ENCODE results near the gene ZDHHC7.
"Not testable (repeated sequence)": the region's sequence is repeated elsewhere in the genome, so short reads cannot be mapped to it uniquely, and the experiment has no call there.

The ZDHHC7 gene

DNA sequence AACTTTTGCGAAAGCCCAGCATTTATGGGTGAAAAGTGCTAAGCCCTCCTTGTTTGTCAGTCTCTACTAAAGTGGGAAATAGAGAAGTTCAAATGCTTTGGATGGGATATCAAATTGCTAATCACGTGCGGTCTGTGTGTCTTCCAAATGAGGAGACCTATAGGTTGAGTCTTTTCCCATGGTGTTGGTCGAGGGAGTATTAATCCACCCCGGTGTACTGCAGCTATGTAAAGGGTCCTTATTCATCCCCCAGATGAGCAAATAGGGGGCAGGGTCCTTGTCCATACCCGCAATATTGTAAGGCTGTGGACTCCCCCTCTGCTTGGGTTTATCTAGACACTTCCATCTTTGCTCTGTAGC is 30.8 kb upstream of the ZDHHC7 start:
- DNase-seq, result no peak

GRCh38 chr16:85041219-85042166 is 30.2 kb upstream of the ZDHHC7 start:
- no peak for DNase-seq

GRCh38 chr16:85040685-85041084 is 29.4 kb upstream of the ZDHHC7 start:
- DNase-seq, result peak; percentile 78

GRCh38 chr16:85037721-85038120 is 26.4 kb upstream of the ZDHHC7 start:
- DNase-seq, result no peak

DNA sequence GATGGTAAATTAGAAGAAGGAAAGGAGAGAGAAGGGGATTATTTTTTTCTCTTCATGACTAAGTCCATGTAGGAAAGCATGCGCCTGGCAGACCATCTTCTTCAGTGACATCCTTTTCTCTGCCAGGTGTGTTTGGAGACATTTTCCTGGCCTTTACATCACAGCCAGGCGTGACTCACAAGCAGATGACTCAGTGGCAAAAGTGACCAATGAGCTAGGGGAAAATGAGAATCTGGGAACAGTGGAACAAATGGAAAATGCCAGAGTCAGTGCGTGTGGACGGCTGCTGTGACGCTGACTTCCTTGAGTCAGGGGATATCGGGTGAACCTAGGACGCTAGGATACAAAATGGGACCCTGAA is 25.7 kb upstream of the ZDHHC7 start:
- no peak for DNase-seq

GRCh38 chr16:85036236-85037049 is 25.1 kb upstream of the ZDHHC7 start:
- DNase-seq, result no peak

DNA sequence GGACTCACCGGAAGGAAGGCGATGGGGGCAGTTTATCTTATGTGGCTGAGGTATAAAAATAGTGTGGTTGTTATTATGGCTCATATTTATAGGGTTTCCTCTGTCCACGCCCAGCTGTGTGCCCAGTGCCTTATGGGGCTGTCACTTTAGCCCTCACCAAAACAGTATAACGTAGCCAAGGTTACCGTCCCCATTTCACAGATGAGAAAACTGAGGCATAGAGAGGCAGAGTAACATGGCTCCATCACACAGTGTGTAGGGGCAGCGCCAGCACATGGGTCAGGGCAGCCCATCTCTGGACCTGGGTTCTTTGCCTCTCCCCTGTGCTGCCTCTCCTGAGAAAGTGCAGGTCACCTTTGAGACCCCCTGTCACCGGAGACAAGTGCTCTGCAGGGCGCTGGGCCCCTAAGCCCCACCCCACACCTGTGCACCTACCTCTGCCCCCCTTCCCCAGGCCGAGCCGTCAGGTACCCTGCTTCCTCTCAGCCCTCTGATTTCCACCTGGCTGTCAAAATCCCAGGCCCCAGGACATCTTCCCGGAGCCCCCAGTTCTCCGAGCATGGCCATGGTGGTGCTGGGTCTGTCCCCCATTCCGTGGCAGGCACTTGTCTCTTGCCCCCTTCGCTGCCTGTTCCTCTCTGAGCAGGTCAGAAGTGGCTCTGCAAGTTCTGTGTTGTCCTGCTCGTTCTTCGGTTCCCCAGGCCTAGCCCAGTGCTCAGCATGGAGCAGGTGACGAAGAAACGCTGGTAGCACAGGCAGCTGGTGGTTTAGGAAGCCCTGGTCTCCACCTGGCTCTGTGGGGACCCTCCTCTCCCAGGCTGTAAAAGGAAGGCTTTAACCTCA is 23.5 kb upstream of the ZDHHC7 start:
- no peak for DNase-seq

- DNase-seq, result peak; percentile 21
Measured at GRCh38 chr16:85033171-85033570, 21.8 kb upstream of the ZDHHC7 start.

DNA sequence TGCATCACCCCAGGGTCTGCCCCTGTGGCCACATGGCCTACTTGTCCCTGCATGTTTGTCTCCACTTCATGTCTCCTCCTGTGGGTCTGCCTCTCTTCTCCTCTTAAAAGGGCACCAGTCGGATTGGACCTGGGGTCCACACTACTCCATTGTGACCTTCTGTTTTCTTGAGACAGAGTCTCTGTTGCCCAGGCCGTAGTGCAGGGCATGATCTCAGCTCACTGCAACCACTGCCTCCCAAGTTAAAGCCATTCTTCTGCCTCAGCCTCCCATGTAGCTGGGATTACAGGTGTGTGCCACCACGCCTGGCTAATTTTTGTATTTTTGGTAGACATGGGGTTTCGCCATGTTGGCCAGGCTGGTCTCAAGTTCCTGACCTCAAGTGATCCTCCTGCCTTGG is 20.9 kb upstream of the ZDHHC7 start:
- not testable (repeated sequence) for DNase-seq

DNA sequence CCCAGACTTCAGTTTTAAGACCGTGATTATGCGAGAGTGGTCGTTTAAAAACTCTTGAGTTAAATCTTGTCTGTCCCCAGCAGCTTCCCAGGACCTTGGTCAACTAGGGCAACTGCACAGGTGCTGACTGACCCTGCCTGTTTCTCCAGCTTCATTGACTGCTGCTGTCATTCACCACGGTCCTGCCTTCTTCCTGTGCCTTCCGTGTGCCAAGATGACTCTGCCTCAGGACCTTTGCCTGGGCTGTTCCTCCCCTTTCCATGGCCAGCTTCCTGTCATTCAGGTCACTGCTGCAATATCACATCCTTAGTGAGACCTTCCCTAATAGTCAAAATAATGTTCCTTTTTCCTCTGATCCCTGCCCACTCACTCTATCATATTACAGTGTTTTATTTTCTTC is 20.1 kb upstream of the ZDHHC7 start:
- no peak for DNase-seq

DNA sequence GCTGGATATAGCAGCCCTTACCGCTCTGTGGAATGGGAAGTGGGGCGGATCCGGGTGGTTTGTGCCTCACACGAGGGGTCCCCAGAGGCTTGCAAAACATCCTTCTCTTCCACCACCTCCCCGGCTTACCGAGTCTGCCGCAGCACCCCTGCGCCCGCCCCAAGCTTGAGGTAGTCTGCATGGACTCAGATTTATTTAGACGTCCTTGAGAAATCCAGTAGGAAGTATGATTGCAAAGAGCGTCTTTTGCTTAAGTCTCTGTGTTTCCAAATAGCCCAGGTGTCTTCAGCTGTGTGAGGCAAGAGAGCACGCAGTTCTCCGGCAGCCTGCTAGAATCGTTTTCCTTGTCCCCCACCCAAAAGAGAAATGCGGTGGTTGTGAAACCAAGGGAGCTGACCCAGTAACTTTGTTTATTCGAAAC is 18.7 kb upstream of the ZDHHC7 start:
- DNase-seq, result no peak

DNA sequence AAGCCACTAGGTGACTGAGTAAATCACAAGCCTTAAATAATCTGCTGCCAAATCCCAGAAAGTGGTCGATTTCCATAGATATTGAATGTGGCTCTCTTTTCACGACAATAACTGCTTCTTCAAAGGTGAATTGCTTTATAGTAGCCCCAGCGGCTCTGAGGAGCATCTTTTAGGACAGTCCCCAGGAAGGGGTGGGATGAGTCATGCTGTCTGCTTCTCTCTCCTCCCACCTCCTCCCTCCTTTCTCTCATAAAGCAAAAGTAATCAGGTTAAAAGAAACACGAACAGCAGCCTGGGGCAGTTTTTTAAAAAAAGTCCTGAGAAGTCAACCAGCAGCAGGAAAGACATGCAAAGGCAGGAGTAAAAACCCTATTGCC is 18.1 kb upstream of the ZDHHC7 start:
- DNase-seq, result no peak

DNA sequence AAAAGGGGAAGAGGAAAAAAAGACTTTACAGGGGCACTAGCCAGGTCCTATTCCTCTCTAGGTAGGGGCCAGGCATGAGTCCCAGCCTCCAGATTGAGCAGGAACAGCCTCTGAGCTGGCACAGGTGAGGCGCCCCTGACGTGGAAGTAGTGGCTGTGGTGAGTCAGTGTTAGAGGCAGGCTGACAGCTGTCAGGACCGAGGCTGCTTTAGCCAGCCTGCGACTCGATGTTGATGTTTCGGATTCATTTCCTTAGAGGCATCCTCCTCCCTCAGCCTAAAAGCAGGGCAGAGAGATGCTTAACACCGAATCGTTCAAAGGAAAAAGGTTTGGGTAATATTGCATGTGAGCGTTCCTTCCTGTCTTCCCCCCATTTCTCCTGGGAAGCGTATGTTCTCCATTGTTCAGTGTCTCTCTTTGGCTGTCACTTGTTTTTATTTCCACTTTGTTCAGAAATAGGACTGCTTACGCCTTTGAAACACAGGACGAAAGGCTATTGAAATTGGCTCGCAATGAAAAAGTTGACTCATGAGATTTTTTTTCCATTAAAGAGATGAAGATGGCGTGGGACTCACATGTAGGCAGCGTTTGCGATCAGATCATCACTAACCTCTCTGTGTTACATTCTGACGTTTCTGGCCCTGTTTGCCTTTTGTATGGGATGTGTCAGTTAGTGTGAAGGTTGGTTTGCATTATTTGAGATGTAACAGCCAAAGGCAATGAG is 17.5 kb upstream of the ZDHHC7 start:
- no peak for DNase-seq

DNA sequence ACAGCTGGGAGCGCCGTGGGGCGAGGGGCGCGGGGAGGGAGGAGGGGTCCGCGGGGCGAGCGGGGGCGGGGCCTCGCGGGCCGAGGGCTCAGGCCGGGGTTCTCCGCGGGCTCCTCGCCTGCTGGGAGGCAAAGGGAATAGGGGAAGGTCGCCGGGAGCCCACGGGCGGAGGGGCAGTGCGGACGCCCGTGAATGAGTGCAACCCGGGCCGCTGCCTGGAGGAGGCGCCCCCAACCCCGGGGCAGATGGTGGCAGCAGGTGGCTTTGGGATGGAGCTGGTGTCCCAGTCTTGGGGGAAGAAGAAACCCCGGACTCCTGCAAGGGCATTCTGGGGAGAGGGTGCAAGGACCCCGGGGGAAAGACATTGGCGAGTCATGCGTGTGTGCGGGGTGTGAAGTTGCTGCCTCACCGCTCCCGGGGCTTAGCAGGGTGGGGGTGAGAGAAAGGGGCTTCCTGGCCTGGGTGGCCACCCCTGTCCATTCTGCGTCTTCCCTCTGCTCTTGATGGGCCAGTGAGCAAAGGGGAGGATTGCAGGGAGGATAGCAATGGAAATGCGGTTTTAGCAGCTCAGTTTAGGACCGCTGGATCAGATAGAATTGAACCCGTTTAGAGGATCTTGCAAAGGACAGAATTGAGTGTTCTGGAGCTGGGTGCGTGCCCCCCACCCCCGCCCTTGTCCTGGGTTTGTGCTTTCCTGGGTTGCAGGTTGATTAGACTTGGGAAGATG is 16.8 kb upstream of the ZDHHC7 start:
- DNase-seq, result no peak

DNA sequence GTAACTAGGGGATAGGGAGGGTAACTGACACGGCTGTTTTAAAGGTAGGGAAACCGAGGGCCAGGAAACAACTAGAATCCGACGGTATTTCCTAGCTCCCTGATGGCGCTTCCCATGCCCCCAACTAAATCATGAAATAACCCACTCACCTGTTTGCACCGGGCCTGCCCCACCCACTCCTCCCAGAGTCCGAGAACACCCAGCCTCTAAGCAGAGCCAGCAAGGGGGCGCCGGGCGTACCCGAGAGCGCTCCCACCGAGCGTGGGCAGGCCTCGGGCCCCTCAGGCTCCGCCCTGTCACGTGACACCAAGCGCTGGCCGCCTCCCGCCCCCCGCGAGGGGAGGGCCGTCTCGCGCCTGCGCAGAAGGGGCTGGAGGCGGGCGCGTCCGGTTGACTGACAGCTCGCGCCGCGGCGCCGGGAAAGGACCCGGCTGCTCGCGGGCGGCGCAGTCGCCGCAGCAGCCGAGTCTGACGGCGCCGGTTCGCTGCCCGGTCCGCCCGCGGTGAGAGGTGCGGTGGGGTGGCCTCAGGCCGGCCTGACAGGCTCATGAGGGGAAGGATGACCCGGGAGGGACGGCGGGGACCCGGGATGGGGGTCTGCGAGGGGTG is 16.1 kb upstream of the ZDHHC7 start, which contains the start of gene KIAA0513:
Gene KIAA0513, plus strand, starts transcription at position 447 of the 609 bp plus-strand sequence. CDS start 39,277 bp downstream, outside the sequence.
- peak; percentile 45 for DNase-seq

DNA sequence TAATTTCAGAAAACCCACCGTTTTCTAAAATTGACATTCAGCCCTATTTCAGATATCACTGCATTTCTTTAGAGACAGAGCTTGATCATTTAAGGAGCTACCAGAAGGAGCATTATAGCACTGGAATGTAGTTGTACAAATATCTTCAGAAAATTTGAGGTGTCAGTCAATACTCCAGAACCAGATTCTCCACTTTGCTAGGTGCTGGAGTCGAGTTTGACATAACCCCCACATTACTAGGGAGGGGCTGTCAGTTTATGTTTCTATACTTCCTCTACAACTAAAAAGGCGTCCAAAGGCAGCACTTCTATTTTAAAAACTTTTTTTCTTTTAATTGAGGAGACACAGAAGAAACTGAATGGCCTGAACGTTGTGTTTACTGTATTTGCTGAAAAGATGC is 15.4 kb upstream of the ZDHHC7 start:
- DNase-seq, result no peak

DNA sequence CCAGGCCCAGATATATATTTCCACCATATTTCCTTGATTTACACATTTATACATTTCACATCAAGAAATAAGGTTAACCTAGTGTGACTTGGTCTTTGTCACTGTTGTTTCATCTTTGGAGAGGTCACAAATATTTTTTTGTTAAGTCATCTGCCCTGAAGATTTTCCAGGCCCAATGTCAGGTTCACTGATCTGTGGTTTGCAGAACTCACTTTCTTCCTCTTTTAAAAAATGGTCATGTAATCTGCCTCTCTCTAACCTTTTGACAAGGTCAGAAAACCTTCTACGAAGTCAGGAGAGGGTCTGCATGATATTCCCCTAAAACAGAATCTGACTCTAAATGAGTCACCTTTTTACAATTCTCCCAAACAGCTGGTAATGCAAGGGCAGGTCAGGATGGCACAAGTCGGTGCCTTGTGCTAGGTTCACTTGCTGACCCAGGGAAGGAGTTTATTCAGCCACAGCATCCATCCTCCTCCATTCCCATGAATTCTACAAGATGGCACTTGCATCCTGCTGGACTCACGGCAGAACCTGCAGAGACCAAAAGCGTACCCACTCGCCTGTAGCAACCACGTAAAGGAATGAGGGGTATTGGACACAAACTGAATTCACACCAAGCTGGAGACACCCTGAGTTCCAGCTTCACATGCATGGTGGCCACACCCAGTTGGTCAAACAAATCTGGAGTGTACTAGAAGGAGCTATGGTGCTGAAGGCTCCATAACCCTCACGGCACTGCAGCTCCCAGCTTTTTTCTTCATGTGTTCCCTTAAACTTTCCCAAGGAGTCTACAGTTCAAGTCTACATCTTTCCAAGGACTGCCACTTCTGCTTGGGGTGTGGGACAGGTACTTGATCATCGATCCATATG is 14.7 kb upstream of the ZDHHC7 start:
- no peak for DNase-seq

DNA sequence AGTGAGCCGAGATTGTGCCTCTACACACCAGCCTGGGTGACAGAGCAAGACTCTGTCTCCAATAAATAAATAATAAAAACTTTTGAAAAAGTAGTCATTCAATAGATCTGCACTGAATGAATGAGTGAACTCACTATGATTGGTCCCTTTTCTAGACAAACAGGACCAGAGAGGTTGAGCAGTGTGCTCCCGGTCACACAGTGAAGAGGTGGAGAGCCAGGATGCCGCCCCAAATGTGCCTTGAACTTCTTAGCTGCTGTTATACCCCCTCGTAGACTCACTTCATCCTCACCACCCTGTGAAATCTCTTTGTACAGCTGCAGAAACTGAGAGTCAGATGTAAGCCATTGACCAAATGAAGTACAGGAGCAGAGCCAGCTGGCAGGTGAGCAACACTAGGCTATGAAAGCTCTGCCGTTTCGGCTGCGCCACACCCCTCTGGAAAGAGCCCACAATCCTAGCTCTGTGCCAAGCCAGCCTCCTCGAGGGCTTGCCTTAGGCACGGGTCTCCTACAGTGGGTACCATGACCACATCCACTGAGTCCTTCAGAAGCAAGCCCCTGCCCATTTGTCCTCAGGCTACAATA is 8.4 kb upstream of the ZDHHC7 start:
- DNase-seq, result peak; percentile 55

DNA sequence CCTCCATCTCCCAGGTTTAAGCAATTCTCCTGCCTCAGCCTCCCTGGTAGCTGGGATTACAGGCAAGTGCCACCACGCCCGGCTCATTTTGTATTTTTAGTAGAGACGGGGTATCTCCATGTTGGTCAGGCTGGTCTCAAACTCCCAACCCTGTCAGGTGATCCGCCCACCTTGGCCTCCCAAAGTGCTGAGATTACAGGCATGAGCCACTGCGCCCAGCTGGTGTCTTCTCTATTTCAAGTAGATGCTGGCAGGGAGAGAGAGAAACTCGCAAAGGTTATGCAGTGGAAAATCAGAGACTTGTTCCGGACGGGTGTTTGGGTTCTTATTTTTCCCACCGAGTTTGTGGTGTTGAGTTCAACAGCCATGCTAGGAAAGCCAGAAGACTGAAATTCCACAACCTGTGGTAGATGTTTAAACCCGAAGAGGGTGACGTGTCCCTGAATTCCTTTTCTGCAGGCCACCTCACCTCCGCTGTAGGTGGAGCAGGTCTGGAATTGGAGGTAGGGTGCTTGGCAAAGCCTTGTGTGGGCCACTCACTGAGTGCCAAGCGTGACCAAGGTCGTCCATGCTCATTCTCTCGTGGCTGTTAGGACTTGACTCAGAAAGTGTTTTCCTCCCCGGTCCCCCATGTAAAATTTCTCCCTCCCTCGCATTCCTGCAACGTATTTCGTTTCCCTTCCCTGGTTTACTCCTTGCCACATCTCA is 7.3 kb upstream of the ZDHHC7 start:
- no peak for DNase-seq

Measured in DMS79 (cell line).